ENCODE measurements around the gene ACYP2.

Gene ACYP2

GRCh38 chr2:54332386-54332785, 217.0 kb downstream of the ACYP2 start:
- no peak for ATAC-seq (replicated peaks)
- no peak overlapping the region for H3K27ac Mint-ChIP-seq

GRCh38 chr2:54336136-54336976, 220.9 kb downstream of the ACYP2 start:
- no peaks in the 10 kb centered on the region for H3K36me3 Mint-ChIP-seq
- peaks cover 2 to 4% of the 10 kb centered on the region in 2 donors for H3K4me1 Mint-ChIP-seq
- DNase-seq: no peak
- peaks cover 5 to 6% of the 10 kb centered on the region in 2 donors for H3K27me3 Mint-ChIP-seq
- ATAC-seq (replicated peaks): no peak
- no peaks in the 10 kb centered on the region for H3K9me3 Mint-ChIP-seq
- H3K27ac Mint-ChIP-seq: no peak overlapping the region
- H3K4me3 Mint-ChIP-seq: no peak overlapping the region

More at GRCh38 chr2:54332386-54332785, 217.0 kb downstream of the ACYP2 start:
- no peaks in the 10 kb centered on the region for H3K9me3 Mint-ChIP-seq
- H3K27me3 Mint-ChIP-seq: peaks cover 13 to 15% of the 10 kb centered on the region in 2 donors
- no peak for DNase-seq
- H3K36me3 Mint-ChIP-seq: no peaks in the 10 kb centered on the region
- H3K4me1 Mint-ChIP-seq: peaks cover 19 to 22% of the 10 kb centered on the region in 2 donors
- H3K4me3 Mint-ChIP-seq: no peak overlapping the region

GRCh38 chr2:54336977-54337255, 221.5 kb downstream of the ACYP2 start:
- peaks cover 4 to 6% of the 10 kb centered on the region in 2 donors for H3K27me3 Mint-ChIP-seq
- no peaks in the 10 kb centered on the region for H3K9me3 Mint-ChIP-seq
- ATAC-seq (replicated peaks) (no peak), DNase-seq (no peak)
- no peak overlapping the region for H3K27ac Mint-ChIP-seq
- no peaks in the 10 kb centered on the region for H3K36me3 Mint-ChIP-seq
- H3K4me1 Mint-ChIP-seq: peaks cover 0 to 2% of the 10 kb centered on the region in 2 donors
- no peak overlapping the region for H3K4me3 Mint-ChIP-seq

- Mint-ChIP-seq H3K27me3 (peaks cover 8 to 13% of the 10 kb centered on the region in 2 donors), H3K27ac (no peak overlapping the region), H3K4me3 (no peak overlapping the region), H3K9me3 (peaks cover 0 to 1% of the 10 kb centered on the region in 2 donors), H3K36me3 (no peaks in the 10 kb centered on the region), H3K4me1 (no peaks in the 10 kb centered on the region)
- DNase-seq (no peak), ATAC-seq (replicated peaks) (no peak)
Observed at GRCh38 chr2:54341656-54342055, 226.2 kb downstream of the ACYP2 start.

- H3K27ac Mint-ChIP-seq: no peak overlapping the region
- ATAC-seq (replicated peaks): no peak
- H3K4me1 Mint-ChIP-seq: no peaks in the 10 kb centered on the region
Observed at GRCh38 chr2:54342603-54343002, 227.2 kb downstream of the ACYP2 start.

GRCh38 chr2:54347622-54348021, 232.2 kb downstream of the ACYP2 start:
- no peak overlapping the region for H3K4me3 Mint-ChIP-seq
- no peak for DNase-seq
- no peaks in the 10 kb centered on the region for H3K4me1 Mint-ChIP-seq
- no peaks in the 10 kb centered on the region for H3K36me3 Mint-ChIP-seq
- peaks cover 8 to 14% of the 10 kb centered on the region in 2 donors for H3K27me3 Mint-ChIP-seq
- peaks cover 0 to 1% of the 10 kb centered on the region in 2 donors for H3K9me3 Mint-ChIP-seq
- H3K27ac Mint-ChIP-seq: no peak overlapping the region
- ATAC-seq (replicated peaks): no peak

More at GRCh38 chr2:54342603-54343002, 227.2 kb downstream of the ACYP2 start:
- H3K27me3 Mint-ChIP-seq: peaks cover 8 to 13% of the 10 kb centered on the region in 2 donors
- no peak overlapping the region for H3K4me3 Mint-ChIP-seq
- no peak for DNase-seq
- no peaks in the 10 kb centered on the region for H3K36me3 Mint-ChIP-seq
- peaks cover 0 to 1% of the 10 kb centered on the region in 2 donors for H3K9me3 Mint-ChIP-seq

GRCh38 chr2:54348646-54349045, 233.2 kb downstream of the ACYP2 start:
- no peak for DNase-seq
- H3K9me3 Mint-ChIP-seq: peaks cover 0 to 1% of the 10 kb centered on the region in 2 donors
- H3K27me3 Mint-ChIP-seq: peaks cover 8 to 13% of the 10 kb centered on the region in 2 donors
- H3K4me3 Mint-ChIP-seq: no peak overlapping the region
- ATAC-seq (replicated peaks): no peak
- H3K27ac Mint-ChIP-seq: no peak overlapping the region
- H3K36me3 Mint-ChIP-seq: no peaks in the 10 kb centered on the region
- H3K4me1 Mint-ChIP-seq: no peaks in the 10 kb centered on the region

- no peak for DNase-seq
- H3K9me3 Mint-ChIP-seq: no peaks in the 10 kb centered on the region
- no peak overlapping the region for H3K27ac Mint-ChIP-seq
- no peaks in the 10 kb centered on the region for H3K4me1 Mint-ChIP-seq
- ATAC-seq (replicated peaks): peak in 1 of 2 donors; percentile 36
- peaks cover 0 to 8% of the 10 kb centered on the region in 2 donors for H3K27me3 Mint-ChIP-seq
- no peaks in the 10 kb centered on the region for H3K36me3 Mint-ChIP-seq
- H3K4me3 Mint-ChIP-seq: no peak overlapping the region
Observed at GRCh38 chr2:54350426-54350825, 235.0 kb downstream of the ACYP2 start.

GRCh38 chr2:54353216-54353615, 237.8 kb downstream of the ACYP2 start:
- Mint-ChIP-seq H3K27me3 (peaks cover 0 to 12% of the 10 kb centered on the region in 2 donors), H3K4me1 (no peaks in the 10 kb centered on the region), H3K4me3 (no peak overlapping the region), H3K9me3 (no peaks in the 10 kb centered on the region), H3K27ac (no peak overlapping the region), H3K36me3 (no peaks in the 10 kb centered on the region)
- DNase-seq: no peak
- no peak for ATAC-seq (replicated peaks)

All from stimulated activated naive B cell treated with anti-CD40 and anti-IgM and Interleukin-4, amounts not matched to agents 10 μg/mL and 1 μg/mL and 100 μg/mL, for 72 hours (primary cell).